Anterior cingulate cortex (tissue), 58 donors: Measurements from ENCODE around the gene ADGRE3.
A peak's percentile ranks its signal among the peaks of the same experiment; 100 is the strongest.

ENCODE experiments used
- DNase-seq, 58 donors: peaks; one replicate each; lab custom pipeline; 2025; lab: John Stamatoyannopoulos, UW

ADGRE3 gene, protein sequence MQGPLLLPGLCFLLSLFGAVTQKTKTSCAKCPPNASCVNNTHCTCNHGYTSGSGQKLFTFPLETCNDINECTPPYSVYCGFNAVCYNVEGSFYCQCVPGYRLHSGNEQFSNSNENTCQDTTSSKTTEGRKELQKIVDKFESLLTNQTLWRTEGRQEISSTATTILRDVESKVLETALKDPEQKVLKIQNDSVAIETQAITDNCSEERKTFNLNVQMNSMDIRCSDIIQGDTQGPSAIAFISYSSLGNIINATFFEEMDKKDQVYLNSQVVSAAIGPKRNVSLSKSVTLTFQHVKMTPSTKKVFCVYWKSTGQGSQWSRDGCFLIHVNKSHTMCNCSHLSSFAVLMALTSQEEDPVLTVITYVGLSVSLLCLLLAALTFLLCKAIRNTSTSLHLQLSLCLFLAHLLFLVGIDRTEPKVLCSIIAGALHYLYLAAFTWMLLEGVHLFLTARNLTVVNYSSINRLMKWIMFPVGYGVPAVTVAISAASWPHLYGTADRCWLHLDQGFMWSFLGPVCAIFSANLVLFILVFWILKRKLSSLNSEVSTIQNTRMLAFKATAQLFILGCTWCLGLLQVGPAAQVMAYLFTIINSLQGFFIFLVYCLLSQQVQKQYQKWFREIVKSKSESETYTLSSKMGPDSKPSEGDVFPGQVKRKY

GRCh38 chr19:14674764-14675163, at the start of gene ADGRE3:
TSS of gene ADGRE3 (minus strand) at chr19:14674844. CDS start at chr19:14674770, 74 bp downstream.
- no peak for DNase-seq

DNA sequence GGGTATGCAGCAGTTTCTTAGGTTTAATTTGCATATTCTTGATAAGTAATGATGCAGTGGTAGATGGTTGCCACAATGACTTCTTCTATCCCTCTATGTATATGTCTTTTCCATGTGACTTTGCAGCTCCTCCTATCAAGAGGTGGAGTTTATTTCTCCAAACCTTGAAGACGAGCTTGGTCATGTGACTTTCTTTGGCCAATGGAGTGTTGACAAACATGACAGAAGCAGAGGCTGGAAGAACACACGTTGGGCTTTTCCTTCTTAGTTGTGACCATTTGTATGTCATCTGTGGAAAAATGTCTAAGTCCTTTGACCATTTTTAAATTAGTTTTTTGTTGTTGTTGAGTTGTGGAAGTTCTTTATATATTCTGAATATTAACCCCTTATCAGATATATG, 47.5 kb upstream of the ADGRE3 start:
- DNase-seq = no peak

GRCh38 chr19:14719162-14719561, 44.5 kb upstream of the ADGRE3 start:
- no peak for DNase-seq

- DNase-seq = no peak
These were observed 44.0 kb upstream of the ADGRE3 start for GRCh38 chr19:14718522-14719116.

GRCh38 chr19:14715841-14716240, 41.2 kb upstream of the ADGRE3 start:
- DNase-seq = no peak

DNA sequence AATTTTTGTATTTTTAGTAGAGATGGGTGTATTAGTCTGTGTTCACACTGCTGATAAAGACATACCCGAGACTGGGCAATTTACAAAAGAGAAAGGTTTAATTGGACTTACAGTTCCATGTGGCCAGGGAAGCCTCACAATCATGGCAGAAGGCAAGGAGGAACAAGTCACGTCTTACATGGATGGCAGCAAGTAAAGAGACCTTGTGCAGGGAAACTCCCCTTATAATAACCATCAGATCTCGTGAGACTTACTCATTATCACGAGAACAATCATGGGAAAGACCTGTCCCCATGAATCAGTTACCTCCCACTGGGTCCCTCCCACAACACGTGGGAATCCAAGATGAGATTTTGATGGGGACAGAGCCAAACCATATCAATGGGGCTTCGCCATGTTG, 29.8 kb upstream of the ADGRE3 start:
- no peak for DNase-seq

GRCh38 chr19:14703833-14704232, 29.2 kb upstream of the ADGRE3 start:
- DNase-seq = no peak

DNA sequence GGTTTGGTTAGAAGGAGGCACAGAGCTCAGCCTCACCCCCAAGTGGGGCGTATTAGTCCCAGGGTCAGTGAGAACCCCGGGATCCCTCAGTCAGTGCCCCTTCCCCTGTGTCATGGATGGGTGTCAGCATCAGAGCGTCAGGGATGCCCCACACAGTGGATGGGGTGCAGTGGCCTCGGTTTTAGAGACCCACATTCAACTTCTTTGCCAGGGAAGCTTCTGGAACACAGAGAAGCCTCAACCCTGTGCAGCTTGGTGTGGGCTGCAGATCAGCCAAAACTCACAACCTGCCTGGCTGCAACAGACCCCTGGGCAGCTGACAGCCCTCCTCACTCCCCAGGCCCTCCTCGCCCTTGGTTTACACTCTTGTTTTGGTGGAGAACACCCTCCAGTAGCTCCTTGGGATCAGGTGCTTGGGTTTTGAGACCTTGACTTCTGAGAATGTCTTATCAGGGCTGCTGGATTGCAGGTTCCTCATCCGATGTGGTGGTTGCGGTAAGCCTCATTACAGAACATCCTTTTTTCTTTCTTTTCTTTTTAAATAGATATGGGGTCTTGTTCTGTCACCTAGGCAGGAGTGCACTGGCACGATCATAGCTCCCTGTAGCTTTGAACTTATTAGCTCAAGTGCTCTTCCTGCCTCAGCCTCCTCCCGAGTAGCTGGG, 26.2 kb upstream of the ADGRE3 start:
- DNase-seq = no peak

DNA sequence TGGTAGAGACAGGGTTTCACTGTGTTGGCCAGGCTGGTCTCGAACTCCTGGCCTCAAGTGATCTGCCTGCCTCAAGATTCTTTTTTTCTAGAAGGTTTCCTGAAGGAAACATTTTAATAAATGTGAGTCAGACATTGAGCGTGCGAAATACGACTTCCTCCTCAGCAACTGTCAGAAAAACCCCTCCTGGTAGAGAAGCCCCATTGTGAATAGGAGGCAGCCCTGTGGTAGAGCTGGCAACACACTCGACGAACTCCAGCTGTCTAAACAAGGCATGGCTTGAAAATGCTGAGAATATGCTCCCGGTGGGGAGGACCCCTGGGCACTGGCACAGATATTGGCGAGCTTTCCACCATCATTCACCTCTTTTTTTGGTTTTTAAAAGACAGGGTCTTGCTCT, 25.0 kb upstream of the ADGRE3 start:
- no peak for DNase-seq

DNA sequence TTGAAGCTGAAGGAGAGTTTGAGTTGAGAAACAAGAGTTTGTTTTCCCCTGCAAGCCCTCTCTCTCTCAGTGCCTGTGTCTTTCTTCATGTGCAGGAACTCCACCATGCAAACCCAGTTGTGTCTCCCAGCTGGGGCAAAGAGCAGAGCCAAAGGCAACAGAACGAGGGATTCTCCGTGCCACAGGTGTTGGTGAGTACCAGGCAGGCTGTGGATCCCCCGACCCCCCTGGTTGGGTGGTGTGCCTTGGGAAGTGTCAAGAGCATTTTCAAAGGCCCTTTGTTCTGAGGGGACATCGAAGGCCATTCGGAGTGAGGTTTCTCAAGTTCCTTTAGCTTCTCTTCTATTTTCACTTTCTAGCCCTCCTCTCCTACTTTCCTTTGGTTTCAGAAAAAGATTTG, 20.8 kb upstream of the ADGRE3 start:
- DNase-seq = peak in 2 of 58 donors; percentile 2 to 3

DNA sequence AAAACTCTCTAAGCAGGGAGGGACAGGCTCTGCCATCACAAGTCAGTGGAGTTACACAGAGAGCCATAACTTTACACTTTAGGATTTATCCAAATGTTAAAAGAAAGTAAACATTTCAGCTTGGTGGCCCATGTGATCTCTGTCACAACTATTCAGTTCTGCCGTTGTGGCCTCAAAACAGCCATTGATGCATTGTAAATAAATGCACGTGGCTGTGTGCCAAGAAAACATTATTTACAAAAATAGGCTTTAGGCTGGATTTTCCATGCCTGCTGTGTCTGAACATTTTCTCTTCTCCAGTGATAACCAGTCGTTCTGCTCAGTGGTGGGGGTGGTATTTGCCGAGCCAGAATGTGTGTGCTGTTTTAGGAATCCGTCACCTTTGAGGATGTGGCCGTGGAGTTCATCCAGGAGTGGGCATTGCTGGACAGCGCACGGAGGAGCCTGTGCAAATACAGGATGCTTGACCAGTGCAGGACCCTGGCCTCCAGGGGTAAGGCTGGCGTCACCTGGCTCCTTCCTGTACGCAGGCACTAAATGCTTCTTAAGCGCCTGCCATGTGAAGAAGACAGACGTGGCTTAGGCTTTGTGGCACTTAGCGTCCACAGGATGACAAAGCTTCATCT, 20.1 kb upstream of the ADGRE3 start:
- peak in 1 of 58 donors; percentile 5 for DNase-seq

DNA sequence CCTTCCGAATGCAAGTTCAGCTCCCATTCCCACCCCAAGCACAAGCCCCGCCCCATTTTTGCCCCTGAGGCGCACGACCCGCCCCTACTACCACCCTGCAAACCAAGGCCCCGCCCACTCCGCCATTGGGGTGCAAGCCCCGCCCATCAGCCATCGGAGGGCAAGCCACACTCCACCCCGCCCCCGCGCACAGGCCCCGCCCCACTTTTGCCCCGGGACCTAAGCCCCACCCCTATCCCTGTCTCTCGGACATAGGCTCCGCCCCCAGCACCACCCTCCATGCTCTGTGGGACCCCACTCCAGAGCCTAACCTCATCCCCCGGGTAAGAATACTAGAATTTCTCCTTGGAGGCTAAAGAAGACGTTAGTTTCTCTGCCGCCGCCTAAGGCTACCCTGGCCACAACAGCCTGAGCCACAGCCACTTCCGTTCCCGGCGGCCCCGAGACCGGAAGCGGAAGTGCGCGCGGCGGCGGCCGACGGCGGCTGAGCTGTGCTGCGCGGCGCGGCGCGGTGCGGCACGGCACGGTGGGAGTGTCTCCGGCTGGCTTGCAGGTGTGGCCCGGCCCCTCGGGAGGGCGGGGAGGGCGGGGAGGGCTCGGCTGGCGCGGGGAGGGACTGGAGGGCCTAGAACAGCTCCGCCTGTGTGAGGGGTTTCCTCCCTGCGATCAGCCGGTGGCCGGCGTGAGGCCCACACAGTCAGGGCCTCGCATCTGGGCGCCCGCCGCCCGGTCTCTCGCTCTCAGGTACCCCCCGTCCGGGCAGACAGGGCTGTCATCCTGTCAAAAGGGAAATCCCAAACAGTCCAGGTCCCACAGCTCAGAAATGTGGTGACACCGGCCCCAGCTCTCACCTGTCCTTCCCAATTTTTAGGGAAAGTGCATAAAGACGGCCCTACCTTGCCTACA, 15.2 kb upstream of the ADGRE3 start, which contains the start of gene ZNF333:
Gene ZNF333 (plus strand): TSS at position 451 of the 906 bp plus-strand sequence. CDS start 3,444 bp downstream, outside the sequence.
- peak; percentile 42 to 96 (median 91) for DNase-seq

DNA sequence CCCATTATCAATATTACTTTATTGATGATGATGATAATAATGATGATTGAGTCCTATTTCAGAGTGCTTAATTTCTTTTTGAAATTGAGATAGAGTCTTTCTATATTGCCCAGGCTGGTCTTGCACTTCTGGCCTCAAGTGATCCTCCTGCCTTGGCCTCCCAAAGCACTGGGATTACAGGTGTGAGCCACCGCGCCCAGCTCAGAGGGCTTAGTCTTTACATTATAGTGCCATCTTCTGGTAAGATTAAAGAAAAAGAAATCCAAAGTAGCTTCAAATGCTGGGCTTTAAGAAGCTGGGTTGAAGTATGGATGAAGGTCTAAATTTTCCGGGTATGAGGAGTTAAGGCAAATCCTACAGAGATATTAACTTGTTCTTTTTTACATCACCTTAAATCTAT, 11.8 kb upstream of the ADGRE3 start:
- no peak for DNase-seq

DNA sequence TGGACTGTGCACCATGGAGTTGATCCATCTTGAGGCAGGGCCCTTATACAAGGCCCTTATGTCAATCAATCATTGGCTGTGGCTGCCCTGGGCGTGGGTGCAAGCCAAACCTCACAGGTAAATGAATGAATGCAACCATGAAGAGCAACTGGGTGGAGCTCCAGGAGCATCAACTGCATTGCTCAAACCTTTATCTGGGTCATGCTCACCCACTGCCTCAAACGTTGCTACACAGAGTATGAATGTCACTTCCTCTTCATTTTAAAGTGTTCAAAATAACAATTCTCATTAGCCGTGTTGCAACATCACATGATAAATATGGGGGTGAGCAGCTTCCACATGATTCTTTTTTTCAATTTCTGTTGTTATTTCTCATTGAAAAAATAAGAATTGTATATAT, 8.8 kb upstream of the ADGRE3 start:
- DNase-seq = no peak

DNA sequence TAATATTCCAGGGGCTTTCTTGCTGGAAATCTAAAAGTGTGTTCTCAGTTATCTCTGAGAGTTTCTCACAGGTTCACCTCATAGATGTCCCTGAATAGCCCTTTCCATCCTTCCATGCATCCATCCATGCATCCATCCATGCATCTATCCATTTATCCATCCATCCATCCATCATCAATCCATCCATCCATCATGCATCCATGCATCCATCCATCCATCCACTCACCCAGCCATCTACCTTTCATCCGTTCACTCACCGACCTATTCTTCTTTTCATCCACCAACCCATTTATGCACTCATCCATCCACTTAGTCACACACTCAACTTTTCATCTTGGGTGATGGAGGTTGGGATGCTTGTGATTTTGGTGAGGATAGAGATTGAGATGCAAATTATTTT, 7.4 kb upstream of the ADGRE3 start:
- DNase-seq = no peak

- DNase-seq = no peak
These were observed 3.6 kb upstream of the ADGRE3 start for GRCh38 chr19:14678199-14678598.

DNA sequence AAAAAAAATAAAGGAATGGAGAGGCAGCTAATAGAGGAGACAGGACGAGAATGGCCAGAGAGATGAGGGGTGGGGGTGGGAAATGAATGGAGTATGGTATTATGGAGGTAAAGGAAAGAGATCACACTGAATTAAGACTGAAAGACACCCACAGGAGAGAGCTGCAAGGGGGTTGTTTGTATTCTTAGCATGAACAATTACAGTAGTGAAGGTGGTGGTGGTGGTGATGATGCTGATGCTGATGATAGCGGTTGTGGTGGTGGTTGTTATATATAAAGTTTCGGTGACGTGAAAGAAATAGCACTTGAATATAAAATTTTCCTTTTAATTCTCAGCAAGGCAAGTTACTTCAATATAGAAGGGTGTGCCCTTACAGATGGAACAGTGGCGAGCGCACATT, 2.8 kb upstream of the ADGRE3 start:
- no peak for DNase-seq

DNA sequence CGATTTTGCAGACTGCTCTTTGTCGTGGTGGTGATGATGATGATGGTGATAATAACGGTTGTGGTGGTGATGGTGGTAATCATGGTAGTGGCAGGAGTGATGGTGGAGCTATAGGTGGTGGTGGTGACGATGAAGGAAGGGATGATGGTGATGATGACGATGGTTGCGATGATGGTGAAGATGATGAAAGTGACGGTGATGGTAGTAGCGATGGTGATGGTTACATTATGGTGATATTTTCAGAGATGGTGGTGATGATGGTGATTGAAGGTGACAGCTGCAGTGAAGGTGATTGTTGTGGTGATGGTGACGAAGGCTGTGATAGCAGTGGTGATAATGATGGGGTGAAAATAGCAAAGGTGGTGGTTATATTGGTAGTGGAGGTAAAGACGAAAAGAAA, 2.1 kb upstream of the ADGRE3 start:
- no peak for DNase-seq

GRCh38 chr19:14673088-14673487, 1.6 kb downstream of the ADGRE3 start:
- no peak for DNase-seq
